HepG2 (cell line): Measurements from ENCODE around the gene TOP2A. TPM values are rescaled to one million over a fixed set of nuclear protein-coding genes. Genes with fewer than 3 reads are reported as not detected.

ENCODE experiments used
- AGO2 ChIP-seq: fragments of 200-400 bp; formaldehyde crosslinking; optimal IDR thresholded peaks from 2 replicates; pipeline ENCODE3; 2017; ENCODE audit warnings: mild to moderate bottlenecking, low read depth, low read length, moderate library complexity
- EEA1 ChIP-seq: sonication (generic); formaldehyde crosslinking; IDR thresholded peaks from 2 replicates; pipeline ENCODE4 v1.5.1; 2020; ENCODE audit warnings: mild to moderate bottlenecking, missing genetic modification reagents, borderline replicate concordance
- GATAD1 ChIP-seq: IDR thresholded peaks from 2 replicates; pipeline ENCODE4 v1.6.1; 2016; ENCODE audit warnings: missing genetic modification reagents, missing compliant biosample characterization
- ISX ChIP-seq: sonication (generic); formaldehyde crosslinking; conservative IDR thresholded peaks from 2 replicates; pipeline ENCODE4 v1.5.0; 2020; ENCODE audit warnings: missing genetic modification reagents
- KLF9 ChIP-seq: IDR thresholded peaks from 2 replicates; pipeline ENCODE4 v1.6.1; 2016; ENCODE audit warnings: low read depth
- MATR3 ChIP-seq: sonication (generic); formaldehyde crosslinking; IDR thresholded peaks from 2 replicates; pipeline ENCODE4 v1.4.0; 2020; ENCODE audit warnings: missing genetic modification reagents
- NCOA5 ChIP-seq: sonication (generic); formaldehyde crosslinking; IDR thresholded peaks from 2 replicates; pipeline ENCODE4 v1.4.0; 2020; ENCODE audit warnings: missing genetic modification reagents
- PHB2 ChIP-seq: fragments of 450-650 bp; IDR thresholded peaks from 2 replicates; pipeline ENCODE4 v1.6.1; 2018; ENCODE audit not compliant: partially characterized antibody
- POLR2AphosphoS5 ChIP-seq: IDR thresholded peaks from 2 replicates; pipeline ENCODE4 v1.6.1; 2012; ENCODE audit warnings: low read depth, low read length
- RFX5 ChIP-seq: IDR thresholded peaks from 2 replicates; pipeline ENCODE4 v1.6.1; 2011; ENCODE audit warnings: low read depth, low read length, improper control_type of control experiment
- SP140L ChIP-seq: sonication (generic); formaldehyde crosslinking; IDR thresholded peaks from 2 replicates; pipeline ENCODE4 v1.4.0; 2020; ENCODE audit warnings: missing genetic modification reagents, borderline replicate concordance
- TAF15 ChIP-seq: fragments of 200-400 bp; formaldehyde crosslinking; IDR thresholded peaks from one replicate; pipeline ENCODE4 v1.6.1; 2018; ENCODE audit warnings: mild to moderate bottlenecking, low read depth, low read length; ENCODE audit not compliant: poor library complexity, severe bottlenecking
- THAP11 ChIP-seq: IDR thresholded peaks from 2 replicates; pipeline ENCODE4 v1.6.1; 2016; ENCODE audit warnings: missing biosample characterization, missing genetic modification reagents
- XRCC5 ChIP-seq: fragments of 200-400 bp; formaldehyde crosslinking; optimal IDR thresholded peaks from 2 replicates; pipeline ENCODE3; 2017; ENCODE audit warnings: mild to moderate bottlenecking, low read length
- ZNF160 ChIP-seq: sonication (generic); formaldehyde crosslinking; IDR thresholded peaks from 2 replicates; pipeline ENCODE4 v1.8.0; 2022; ENCODE audit warnings: mild to moderate bottlenecking, inconsistent platforms, missing genetic modification reagents
- ZNF180 ChIP-seq: sonication (generic); formaldehyde crosslinking; IDR thresholded peaks from 2 replicates; pipeline ENCODE4 v1.4.0; 2020; ENCODE audit warnings: low read depth, missing genetic modification reagents, borderline replicate concordance
- ZNF260 ChIP-seq: sonication (generic); formaldehyde crosslinking; IDR thresholded peaks from 2 replicates; pipeline ENCODE4 v1.4.0; 2020; ENCODE audit warnings: missing genetic modification reagents, low read depth, mild to moderate bottlenecking, borderline replicate concordance
- ZNF367 ChIP-seq: sonication (generic); formaldehyde crosslinking; IDR thresholded peaks from 2 replicates; pipeline ENCODE4 v1.4.0; 2020; ENCODE audit warnings: missing genetic modification reagents, borderline replicate concordance
- ZNF570 ChIP-seq: sonication (generic); formaldehyde crosslinking; IDR thresholded peaks from 2 replicates; pipeline ENCODE4 v1.4.0; 2020; ENCODE audit warnings: mild to moderate bottlenecking, missing genetic modification reagents, borderline replicate concordance
- ZNF615 ChIP-seq: sonication (generic); formaldehyde crosslinking; IDR thresholded peaks from 2 replicates; pipeline ENCODE4 v1.5.0; 2020; ENCODE audit warnings: mild to moderate bottlenecking, missing genetic modification reagents, borderline replicate concordance
- ZNF670 ChIP-seq: sonication (generic); formaldehyde crosslinking; IDR thresholded peaks from 2 replicates; pipeline ENCODE4 v1.8.0; 2022; ENCODE audit warnings: mild to moderate bottlenecking, missing genetic modification reagents, borderline replicate concordance
- ZNF746 ChIP-seq: sonication (generic); formaldehyde crosslinking; IDR thresholded peaks from 2 replicates; pipeline ENCODE4 v1.8.0; 2022; ENCODE audit warnings: mild to moderate bottlenecking, missing genetic modification reagents
- ZNF749 ChIP-seq: sonication (generic); formaldehyde crosslinking; IDR thresholded peaks from 2 replicates; pipeline ENCODE4 v1.8.0; 2022; ENCODE audit warnings: mild to moderate bottlenecking, missing genetic modification reagents, moderate library complexity, borderline replicate concordance
- polyA plus RNA-seq, 8 experiments: library from polyadenylated mRNA; depleted of rRNA in 3 of 8; stranded (reverse) in 7 of 8; unstranded in 1 of 8; fragments of >200 nt; fragmentation: Illumina TruSeq in 4 of 8; extraction: Trizol in 4 of 8; gene quantifications; 2 replicates each; pipeline versions ENCODE4 v1.2.1 to v1.2.3, GENCODE V29; 2011 to 2016; ENCODE audit warnings: low read depth in 4 of 8, missing spikeins in 1 of 8, mixed read lengths in 1 of 8; ENCODE audit not compliant: insufficient read depth in 1 of 8
- total RNA-seq, 5 experiments: library from RNA; depleted of rRNA; stranded (reverse); fragments of >200 nt; fragmentation: Illumina TruSeq; extraction: Trizol; gene quantifications; 2 replicates each; pipeline ENCODE4 v1.2.3, GENCODE V29; 2016; ENCODE audit warnings: low read depth in 1 of 5
- TF ChIP-seq, protein P1 (sequence below): sonication (generic); formaldehyde crosslinking; IDR thresholded peaks from 2 replicates; pipeline ENCODE4 v1.5.0; 2020; ENCODE audit warnings: missing genetic modification reagents
- TF ChIP-seq, protein P2 (sequence below): sonication (generic); formaldehyde crosslinking; IDR thresholded peaks from 2 replicates; pipeline ENCODE4 v1.4.0; 2020; ENCODE audit warnings: missing genetic modification reagents
- TF ChIP-seq, protein P3 (sequence below): sonication (generic); formaldehyde crosslinking; IDR thresholded peaks from 2 replicates; pipeline ENCODE4 v1.5.0; 2020; ENCODE audit warnings: mild to moderate bottlenecking, missing genetic modification reagents, borderline replicate concordance

The TOP2A gene
- total and polyA plus RNA-seq, 2 of the 13 experiments (the other 11 are each of a cell fraction or from before 2014, with no cell fraction given): 108 to 327 TPM

- TF ChIP-seq, protein P1, sequence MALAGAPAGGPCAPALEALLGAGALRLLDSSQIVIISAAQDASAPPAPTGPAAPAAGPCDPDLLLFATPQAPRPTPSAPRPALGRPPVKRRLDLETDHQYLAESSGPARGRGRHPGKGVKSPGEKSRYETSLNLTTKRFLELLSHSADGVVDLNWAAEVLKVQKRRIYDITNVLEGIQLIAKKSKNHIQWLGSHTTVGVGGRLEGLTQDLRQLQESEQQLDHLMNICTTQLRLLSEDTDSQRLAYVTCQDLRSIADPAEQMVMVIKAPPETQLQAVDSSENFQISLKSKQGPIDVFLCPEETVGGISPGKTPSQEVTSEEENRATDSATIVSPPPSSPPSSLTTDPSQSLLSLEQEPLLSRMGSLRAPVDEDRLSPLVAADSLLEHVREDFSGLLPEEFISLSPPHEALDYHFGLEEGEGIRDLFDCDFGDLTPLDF (CRISPR knock-in tag): no peak
- no peak for TF ChIP-seq ISX (CRISPR knock-in tag)
- 0 out of 2 replicates have a peak, but pooled peaks have one; percentile 65 for TF ChIP-seq ZNF746
- no peak for TF ChIP-seq RFX5
- peak; percentile 80 for TF ChIP-seq XRCC5
- peak; percentile 56; the same call in 1 of the 2 replicates for TF ChIP-seq SP140L (CRISPR knock-in tag)
- no peak for TF ChIP-seq ZNF749 (CRISPR knock-in tag)
- peak; percentile 83; the same call in 1 of the 2 replicates for TF ChIP-seq ZNF670 (CRISPR knock-in tag)
- TF ChIP-seq PHB2: no peak
- no peak for TF ChIP-seq ZNF160 (CRISPR knock-in tag)
- TF ChIP-seq GATAD1 (CRISPR knock-in tag): no peak
- TF ChIP-seq, protein P2, sequence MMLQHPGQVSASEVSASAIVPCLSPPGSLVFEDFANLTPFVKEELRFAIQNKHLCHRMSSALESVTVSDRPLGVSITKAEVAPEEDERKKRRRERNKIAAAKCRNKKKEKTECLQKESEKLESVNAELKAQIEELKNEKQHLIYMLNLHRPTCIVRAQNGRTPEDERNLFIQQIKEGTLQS: no peak
- TF ChIP-seq ZNF260 (CRISPR knock-in tag): no peak
- TF ChIP-seq ZNF367 (CRISPR knock-in tag): no peak
- TF ChIP-seq ZNF570: no peak
- TF ChIP-seq KLF9: no peak
- TF ChIP-seq TAF15: no peak
- no peak; the same call in 1 of the 2 replicates for TF ChIP-seq POLR2AphosphoS5
- peak; percentile 72 for TF ChIP-seq THAP11 (CRISPR knock-in tag)
- no peak for TF ChIP-seq ZNF180 (CRISPR knock-in tag)
- no peak for TF ChIP-seq AGO2
- TF ChIP-seq EEA1 (CRISPR knock-in tag): no peak
- no peak for TF ChIP-seq MATR3 (CRISPR knock-in tag)
- no peak for TF ChIP-seq NCOA5 (CRISPR knock-in tag)
- TF ChIP-seq, protein P3, sequence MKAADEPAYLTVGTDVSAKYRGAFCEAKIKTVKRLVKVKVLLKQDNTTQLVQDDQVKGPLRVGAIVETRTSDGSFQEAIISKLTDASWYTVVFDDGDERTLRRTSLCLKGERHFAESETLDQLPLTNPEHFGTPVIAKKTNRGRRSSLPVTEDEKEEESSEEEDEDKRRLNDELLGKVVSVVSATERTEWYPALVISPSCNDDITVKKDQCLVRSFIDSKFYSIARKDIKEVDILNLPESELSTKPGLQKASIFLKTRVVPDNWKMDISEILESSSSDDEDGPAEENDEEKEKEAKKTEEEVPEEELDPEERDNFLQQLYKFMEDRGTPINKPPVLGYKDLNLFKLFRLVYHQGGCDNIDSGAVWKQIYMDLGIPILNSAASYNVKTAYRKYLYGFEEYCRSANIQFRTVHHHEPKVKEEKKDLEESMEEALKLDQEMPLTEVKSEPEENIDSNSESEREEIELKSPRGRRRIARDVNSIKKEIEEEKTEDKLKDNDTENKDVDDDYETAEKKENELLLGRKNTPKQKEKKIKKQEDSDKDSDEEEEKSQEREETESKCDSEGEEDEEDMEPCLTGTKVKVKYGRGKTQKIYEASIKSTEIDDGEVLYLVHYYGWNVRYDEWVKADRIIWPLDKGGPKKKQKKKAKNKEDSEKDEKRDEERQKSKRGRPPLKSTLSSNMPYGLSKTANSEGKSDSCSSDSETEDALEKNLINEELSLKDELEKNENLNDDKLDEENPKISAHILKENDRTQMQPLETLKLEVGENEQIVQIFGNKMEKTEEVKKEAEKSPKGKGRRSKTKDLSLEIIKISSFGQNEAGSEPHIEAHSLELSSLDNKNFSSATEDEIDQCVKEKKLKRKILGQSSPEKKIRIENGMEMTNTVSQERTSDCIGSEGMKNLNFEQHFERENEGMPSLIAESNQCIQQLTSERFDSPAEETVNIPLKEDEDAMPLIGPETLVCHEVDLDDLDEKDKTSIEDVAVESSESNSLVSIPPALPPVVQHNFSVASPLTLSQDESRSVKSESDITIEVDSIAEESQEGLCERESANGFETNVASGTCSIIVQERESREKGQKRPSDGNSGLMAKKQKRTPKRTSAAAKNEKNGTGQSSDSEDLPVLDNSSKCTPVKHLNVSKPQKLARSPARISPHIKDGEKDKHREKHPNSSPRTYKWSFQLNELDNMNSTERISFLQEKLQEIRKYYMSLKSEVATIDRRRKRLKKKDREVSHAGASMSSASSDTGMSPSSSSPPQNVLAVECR: peak; percentile 67; the same call in 1 of the 2 replicates
- TF ChIP-seq ZNF615 (CRISPR knock-in tag): no peak; the same call in 1 of the 2 replicates
Measured at GRCh38 chr17:40419559-40420331, 2.0 kb upstream of the TOP2A start (continued).
